Umbilical cord (tissue), 2 donors: ENCODE data around the gene HYDIN. TPM values are rescaled to one million over a fixed set of nuclear protein-coding genes. Genes with fewer than 3 reads are reported as not detected.
A peak's percentile ranks its signal among the peaks of the same experiment; 100 is the strongest.
"Not testable (repeated sequence)": the region's sequence is repeated elsewhere in the genome, so short reads cannot be mapped to it uniquely, and the experiment has no call there.

Source experiments
- DNase-seq: peaks from one replicate; pipeline ENCODE4 v3.0.0-alpha.2; 2015; ENCODE audit warnings: low spot score
- total RNA-seq: library from RNA; depleted of rRNA; stranded (reverse); fragments of >200 nt; gene quantifications from one replicate; pipeline ENCODE4 v1.2.3, GENCODE V29; 2014; ENCODE audit warnings: low replicate concordance; ENCODE audit not compliant: insufficient read depth

HYDIN gene
- total RNA-seq, 1 donor from 2014 or later: 8.2 TPM

- peak; percentile 2 for DNase-seq
Observed at GRCh38 chr16:70999735-71000134, 230.8 kb downstream of the HYDIN start.

DNA sequence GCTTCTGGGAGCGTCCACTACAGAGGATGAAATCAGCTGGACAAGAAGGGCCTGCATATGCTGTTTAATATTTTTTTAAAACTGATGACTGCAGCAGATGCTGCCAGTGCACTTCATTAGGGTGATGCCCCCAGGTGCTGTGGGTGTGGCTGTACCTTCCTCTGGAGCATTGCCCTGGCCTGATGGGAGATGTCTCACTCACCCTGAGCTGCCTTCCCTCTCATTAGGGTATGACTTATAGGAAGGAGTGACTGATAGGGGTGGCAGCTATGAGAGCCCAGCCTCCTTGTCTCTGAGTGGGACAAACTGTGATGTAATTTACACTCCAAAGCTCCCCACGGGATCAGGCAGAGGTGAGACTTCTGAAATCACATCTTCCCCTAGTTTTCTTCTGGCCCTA, 234.7 kb downstream of the HYDIN start:
- DNase-seq: not testable (repeated sequence)

DNA sequence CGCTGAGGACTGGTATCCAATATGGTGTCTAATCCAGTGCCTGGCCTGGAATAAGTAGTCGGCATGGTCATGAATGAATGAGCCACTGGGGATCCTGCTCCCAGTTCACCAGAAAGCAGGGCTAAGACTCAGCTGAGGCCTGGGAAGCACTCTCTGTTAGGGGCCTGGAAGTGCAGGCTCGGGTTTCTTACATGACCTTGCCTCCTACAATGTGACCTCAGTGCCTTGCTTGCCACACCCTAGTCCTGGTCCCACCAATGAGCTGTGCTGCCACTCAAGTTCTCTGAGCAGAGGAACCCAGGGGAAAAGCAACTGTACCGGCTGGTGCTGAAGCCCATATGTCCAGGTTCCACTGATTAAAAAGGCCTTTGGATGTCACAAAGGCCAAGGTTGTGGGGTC, 238.0 kb downstream of the HYDIN start:
- not testable (repeated sequence) for DNase-seq

DNA sequence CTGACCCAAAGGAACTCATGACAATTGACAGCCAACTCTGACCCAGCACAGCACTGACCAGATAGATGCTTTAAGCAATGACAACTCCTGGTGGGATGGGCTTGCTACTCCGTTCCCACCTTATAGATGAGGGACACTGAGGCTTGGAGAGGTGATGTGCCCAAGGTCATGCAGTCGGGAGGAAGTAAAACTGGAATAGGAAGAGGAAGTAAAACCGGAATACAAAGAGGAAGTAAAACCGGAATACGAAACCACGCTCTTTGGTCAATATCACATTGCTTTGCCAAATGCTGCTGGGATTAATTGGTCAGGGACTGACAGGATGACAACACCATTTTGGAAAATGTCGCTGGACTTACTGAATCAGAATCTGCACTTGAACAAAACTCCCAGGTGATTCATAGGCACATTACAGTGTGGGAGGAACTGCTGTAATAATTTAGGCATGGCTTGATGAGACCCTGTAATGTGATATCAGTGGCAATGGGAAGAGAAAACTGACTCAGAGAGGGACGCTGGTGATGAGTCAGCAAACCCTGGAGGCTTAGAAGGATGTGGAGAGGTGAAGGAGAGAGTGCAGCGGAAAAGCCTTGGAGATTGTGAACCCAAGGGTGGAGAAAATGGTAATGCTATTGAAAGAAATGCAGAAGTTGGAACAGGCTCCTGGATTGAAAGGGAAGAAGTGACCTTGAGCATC, 243.4 kb downstream of the HYDIN start:
- not testable (repeated sequence) for DNase-seq

- DNase-seq: not testable (repeated sequence)
Observed at GRCh38 chr16:70984675-70985074, 245.8 kb downstream of the HYDIN start.

DNA sequence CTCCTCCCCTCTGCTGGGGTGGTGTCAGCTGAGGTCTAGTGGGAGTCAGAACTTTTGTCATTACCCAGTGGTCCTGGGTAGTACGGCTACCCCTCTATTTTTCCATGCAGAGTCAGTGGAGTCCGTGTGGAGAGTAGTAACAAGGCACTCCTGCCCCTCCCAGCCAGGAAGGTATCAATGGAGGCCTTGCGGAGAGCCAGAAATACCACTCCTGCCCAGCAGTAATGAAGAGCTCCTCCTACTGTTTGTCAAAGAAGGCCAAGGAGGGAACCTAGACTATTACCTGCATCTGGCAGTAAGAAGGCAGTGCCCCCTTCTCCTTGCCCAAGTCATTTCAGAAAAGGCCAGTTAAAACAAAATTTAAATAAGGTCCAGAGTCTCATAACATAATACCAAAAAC, 262.2 kb downstream of the HYDIN start:
- DNase-seq: not testable (repeated sequence)

DNA sequence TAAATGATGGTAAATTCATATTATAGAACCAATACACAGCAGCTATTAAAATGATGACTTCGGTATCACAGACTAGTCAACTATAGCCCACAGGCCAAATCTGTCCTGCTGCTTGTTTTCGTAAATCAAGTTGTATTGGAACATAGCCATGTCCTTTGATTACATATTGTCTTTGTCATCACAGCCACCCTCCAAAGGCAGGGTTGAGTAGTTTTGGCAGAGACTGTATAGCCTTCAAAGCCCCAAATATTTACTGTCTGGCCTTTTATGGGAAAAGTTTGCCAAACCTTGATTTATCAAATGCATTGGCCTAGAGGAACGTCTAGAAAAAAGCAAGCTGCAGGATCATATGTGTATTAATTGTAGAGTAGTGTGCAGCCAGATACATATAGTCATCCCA, 270.4 kb downstream of the HYDIN start:
- not testable (repeated sequence) for DNase-seq

GRCh38 chr16:70954922-70955321, 275.6 kb downstream of the HYDIN start:
- not testable (repeated sequence) for DNase-seq

- not testable (repeated sequence) for DNase-seq
Observed at GRCh38 chr16:70953824-70954223, 276.7 kb downstream of the HYDIN start.

GRCh38 chr16:70943551-70943950, 287.0 kb downstream of the HYDIN start:
- DNase-seq: not testable (repeated sequence)

DNA sequence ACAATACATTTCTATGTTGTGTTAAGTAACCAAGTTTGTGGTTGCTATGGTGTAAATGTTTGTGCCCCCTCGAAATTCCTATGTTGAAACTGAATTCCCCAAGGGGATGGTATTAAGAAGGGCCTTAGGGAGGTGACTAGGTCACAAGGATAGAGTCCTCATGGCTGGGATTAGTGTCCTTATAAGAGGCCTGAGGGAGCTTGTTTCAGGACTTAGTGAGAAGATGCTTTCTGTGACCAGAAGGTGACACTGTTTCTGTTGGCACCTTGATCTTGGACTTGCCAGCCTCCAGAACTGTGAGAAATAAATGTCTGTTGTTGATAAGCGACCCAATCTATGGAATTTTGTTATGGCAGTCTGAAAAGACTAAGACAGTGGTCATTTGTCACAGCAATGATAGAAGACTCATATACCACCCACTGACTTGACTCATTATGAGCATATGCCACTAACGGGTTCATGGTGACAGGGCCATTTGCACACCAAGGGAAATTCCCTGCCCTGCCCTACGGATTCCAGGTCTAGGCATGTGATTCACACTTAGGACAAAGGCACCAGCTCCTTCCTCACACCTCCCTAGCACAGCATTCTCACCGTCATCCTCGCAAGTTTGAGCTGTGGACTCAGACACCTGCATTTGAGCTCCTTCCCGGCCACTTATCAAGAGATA, 290.7 kb downstream of the HYDIN start:
- not testable (repeated sequence) for DNase-seq

GRCh38 chr16:70936781-70937525, 293.6 kb downstream of the HYDIN start:
- not testable (repeated sequence) for DNase-seq

DNA sequence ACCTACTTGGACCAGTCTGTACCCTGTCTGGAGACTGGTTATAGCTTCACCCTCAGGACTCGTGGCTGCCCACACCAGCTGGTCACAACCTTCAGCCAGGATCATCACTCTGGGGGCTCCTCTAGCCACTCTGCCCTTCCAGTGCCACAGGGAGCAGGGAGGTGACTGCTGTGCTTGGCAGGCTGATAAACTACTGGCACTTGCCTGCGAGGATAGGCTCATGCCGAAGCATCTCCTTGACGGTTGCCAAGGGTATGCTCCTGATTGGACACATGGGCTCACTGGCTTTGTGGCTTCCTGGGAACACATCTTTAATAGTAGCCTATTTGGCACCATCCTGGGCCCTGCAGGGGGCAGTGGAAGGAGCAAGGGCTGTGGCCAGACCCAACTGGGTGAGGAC, 295.2 kb downstream of the HYDIN start:
- not testable (repeated sequence) for DNase-seq

GRCh38 chr16:70933746-70934145, 296.8 kb downstream of the HYDIN start:
- not testable (repeated sequence) for DNase-seq

DNA sequence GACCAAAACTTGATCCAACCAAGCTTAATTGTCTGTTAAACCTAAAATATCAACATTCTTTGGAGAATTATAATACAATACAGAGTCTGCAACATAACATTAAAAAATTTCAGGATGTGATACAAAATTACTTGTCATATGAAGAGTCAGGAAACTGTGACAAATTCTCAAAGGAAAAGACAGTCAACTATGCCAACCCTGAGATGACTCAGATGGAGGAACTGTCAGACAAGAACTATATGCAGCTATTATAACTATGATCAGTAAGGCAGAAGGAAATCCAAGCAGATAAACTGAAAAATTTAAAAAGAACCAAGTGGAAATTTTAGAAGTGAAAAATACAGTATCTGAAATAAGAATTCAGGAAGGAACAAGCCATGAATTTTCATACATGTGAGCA, 299.8 kb downstream of the HYDIN start:
- DNase-seq: not testable (repeated sequence)

DNA sequence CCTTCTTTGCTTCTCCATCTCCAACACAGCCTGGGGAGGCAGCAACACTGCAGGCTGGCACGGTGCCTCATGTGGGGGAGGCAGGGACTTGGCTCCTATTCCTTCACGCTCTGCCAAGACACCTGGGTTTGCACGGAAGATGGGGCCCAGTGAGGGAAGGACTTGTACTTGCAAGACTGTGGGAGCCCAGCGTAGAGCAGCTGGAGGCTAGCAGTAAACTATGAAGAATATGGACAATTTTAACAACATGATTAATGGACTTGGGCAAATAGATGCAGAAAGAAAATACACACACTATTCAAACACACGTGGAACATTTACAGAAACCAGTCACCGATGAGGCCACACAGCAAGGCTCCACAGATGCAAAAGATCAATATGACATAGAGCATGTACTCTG, 308.4 kb downstream of the HYDIN start:
- DNase-seq: not testable (repeated sequence)

GRCh38 chr16:70920661-70921060, 309.9 kb downstream of the HYDIN start:
- not testable (repeated sequence) for DNase-seq

DNA sequence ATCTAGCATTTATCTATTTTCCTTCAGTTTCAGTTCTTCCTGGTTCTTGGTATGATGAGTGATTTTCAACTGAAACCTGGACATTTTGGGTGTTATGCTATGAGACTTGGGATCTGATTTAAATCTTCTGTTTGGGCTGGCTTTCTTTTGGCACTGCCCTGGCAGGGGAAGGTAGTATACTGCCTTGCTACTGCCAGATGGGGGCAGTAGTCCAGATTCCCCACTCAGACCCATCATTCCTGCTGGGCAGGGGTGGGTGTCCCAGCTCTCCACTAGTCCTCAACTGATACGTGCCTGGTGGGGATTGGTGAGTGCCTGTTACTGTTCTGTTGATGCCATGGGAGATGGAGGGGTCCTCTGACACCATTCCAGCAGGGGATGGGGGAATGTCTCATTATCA, 342.3 kb downstream of the HYDIN start:
- DNase-seq: not testable (repeated sequence)

- DNase-seq: not testable (repeated sequence)
Observed at GRCh38 chr16:70884652-70885051, 345.9 kb downstream of the HYDIN start.

DNA sequence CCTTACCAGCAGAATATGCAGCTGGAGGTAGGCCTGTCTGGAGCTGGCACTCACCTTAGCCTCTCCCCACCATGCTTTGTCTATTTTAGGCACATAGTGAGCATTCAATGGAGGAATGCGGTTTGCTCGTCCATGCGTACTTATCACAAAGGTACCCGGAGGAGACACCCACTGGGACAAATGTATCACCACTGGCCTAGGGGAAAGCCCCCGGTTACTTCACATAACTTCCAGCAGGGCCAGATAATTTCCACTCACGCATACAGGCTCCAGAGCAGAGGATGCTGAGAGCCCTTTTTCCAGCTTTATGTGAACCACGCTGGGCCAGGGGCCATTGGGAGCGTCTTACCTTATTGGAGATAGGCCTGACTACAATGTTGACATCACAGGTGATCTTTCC, 348.2 kb downstream of the HYDIN start:
- not testable (repeated sequence) for DNase-seq

- DNase-seq: not testable (repeated sequence)
Observed at GRCh38 chr16:70877895-70878294, 352.6 kb downstream of the HYDIN start.

DNA sequence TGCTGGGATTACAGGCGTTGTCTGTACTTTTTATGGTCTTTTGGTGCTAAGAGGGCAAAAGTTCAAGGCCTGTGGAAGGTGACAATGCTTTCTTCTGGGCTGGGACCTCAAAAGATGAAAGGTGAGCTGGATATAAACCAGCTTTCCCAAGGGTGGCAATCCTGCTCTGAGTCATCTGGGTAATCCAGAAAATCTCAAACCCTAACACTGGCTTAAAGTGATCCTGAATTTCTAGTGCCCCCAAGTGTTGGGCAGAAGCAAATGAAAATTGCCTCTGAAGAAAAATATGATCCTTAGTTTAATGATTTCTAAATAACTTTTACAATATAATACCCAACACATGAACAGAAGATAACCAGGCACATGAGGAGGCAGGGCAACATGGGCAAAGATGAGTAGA, 354.1 kb downstream of the HYDIN start:
- not testable (repeated sequence) for DNase-seq
